Tibial nerve (tissue), 4 donors: ENCODE data around the gene DDX1.

Experiments
- EP300 ChIP-seq, 2 donors: sonication (generic); formaldehyde crosslinking; IDR thresholded peaks; one replicate each; pipeline ENCODE4 v1.6.1; 2017; ENCODE audit warnings: antibody characterized with exemption in 2 of 2, mild to moderate bottlenecking in 1 of 2
- TF ChIP-seq, protein P1 (sequence below), 5 experiments: fragments of 200-600 bp in 3 of 5; fragments of 450-650 bp in 2 of 5; sonication (generic) in 3 of 5; IDR thresholded peaks; one replicate each; pipeline ENCODE4 v1.5.1; 2016 to 2019; ENCODE audit warnings: antibody characterized with exemption in 5 of 5, mild to moderate bottlenecking in 3 of 5, moderate library complexity in 2 of 5

DNA sequence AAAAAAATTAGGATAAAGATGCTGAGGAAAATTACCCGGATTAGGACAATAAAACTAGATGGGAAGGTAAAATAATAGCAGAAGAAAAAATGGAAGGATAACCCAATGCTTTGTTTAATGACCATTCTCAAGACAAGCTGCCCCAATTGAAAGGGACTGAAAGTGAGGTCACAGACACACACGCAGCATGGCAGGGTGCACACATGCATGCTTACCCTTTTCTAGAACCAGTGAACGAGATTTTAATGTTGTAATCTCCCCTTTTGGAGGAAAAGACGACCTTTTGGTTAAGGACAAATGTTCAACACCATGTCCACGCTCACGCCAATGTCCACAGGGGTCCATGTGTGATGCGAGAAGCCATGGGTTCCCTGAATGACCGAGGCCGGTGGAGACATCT lies 70.9 kb downstream of the DDX1 start:
- TF ChIP-seq EP300 (IDR thresholded peaks at IDR 0.05), result no peak
- TF ChIP-seq, protein P1, sequence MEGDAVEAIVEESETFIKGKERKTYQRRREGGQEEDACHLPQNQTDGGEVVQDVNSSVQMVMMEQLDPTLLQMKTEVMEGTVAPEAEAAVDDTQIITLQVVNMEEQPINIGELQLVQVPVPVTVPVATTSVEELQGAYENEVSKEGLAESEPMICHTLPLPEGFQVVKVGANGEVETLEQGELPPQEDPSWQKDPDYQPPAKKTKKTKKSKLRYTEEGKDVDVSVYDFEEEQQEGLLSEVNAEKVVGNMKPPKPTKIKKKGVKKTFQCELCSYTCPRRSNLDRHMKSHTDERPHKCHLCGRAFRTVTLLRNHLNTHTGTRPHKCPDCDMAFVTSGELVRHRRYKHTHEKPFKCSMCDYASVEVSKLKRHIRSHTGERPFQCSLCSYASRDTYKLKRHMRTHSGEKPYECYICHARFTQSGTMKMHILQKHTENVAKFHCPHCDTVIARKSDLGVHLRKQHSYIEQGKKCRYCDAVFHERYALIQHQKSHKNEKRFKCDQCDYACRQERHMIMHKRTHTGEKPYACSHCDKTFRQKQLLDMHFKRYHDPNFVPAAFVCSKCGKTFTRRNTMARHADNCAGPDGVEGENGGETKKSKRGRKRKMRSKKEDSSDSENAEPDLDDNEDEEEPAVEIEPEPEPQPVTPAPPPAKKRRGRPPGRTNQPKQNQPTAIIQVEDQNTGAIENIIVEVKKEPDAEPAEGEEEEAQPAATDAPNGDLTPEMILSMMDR (IDR thresholded peaks at IDR 0.05), result no peak
